ENCODE data around the gene NID2. TPM values are rescaled to one million over a fixed set of nuclear protein-coding genes. Genes with fewer than 3 reads are reported as not detected.

Gene NID2
- total RNA-seq, 1 experiment from 2014 or later: 6.6 TPM

- no peaks in the 10 kb centered on the region for H3K27me3 ChIP-seq (ENCODE audit: insufficient read depth, low read length)
- H3K9me3 ChIP-seq (ENCODE audit: control insufficient read depth, low read depth, low read length): no peaks in the 10 kb centered on the region
- no peak for TF ChIP-seq CTCF (conservative IDR thresholded peaks at IDR 0.05)
- H3K4me1 ChIP-seq (ENCODE audit: insufficient read depth, low read length): no peaks in the 10 kb centered on the region
- H2BK20ac ChIP-seq (ENCODE audit: low read depth, low read length, poor library complexity, severe bottlenecking): no peak overlapping the region
- no peak overlapping the region for H2BK120ac ChIP-seq (ENCODE audit: low read depth, low read length, poor library complexity, severe bottlenecking)
- no peak overlapping the region for H2AFZ ChIP-seq (ENCODE audit: low read length)
- no peak overlapping the region for H3K56ac ChIP-seq (ENCODE audit: insufficient read length, low read depth, low read length)
- H3K4me1 Mint-ChIP-seq: peaks cover 2 to 3% of the 10 kb centered on the region in 2 experiments
- WGBS (ENCODE audit: extremely low coverage, insufficient read length, low lambda C conversion rate): no CpG with 5 or more reads among the region's 8 CpGs
- no peak overlapping the region for H2BK5ac ChIP-seq (ENCODE audit: insufficient read length, low read length)
- H3K23me2 ChIP-seq (ENCODE audit: insufficient read length, low read depth, low read length, poor library complexity, severe bottlenecking): no peaks in the 10 kb centered on the region
- H3K27ac ChIP-seq (ENCODE audit: insufficient read length, low read depth, low read length): no peak overlapping the region
- no peak overlapping the region for H3T11ph ChIP-seq (ENCODE audit: low read length)
- H4K8ac ChIP-seq (replicated peaks; ENCODE audit: insufficient read length, low read depth, low read length): no peak overlapping the region
- H3K27ac Mint-ChIP-seq: no peak overlapping the region
- no peak overlapping the region for H3K4ac ChIP-seq (ENCODE audit: low read depth, low read length)
- no peak overlapping the region for H3K4me2 ChIP-seq (ENCODE audit: insufficient read depth, insufficient read length, low read length)
- no peak overlapping the region for H2AK5ac ChIP-seq (ENCODE audit: insufficient read length, low read length)
- H3K36me3 Mint-ChIP-seq (ENCODE audit: insufficient read depth in 1 of 3, low read depth in 3 of 3): no peaks in the 10 kb centered on the region
- no peak for DNase-seq
- H4K5ac ChIP-seq (ENCODE audit: insufficient read length, low read depth, low read length): no peak overlapping the region
- H4K20me1 ChIP-seq (ENCODE audit: control insufficient read depth, insufficient read depth, insufficient read length): no peaks in the 10 kb centered on the region
- no peak overlapping the region for H3K23ac ChIP-seq (ENCODE audit: insufficient read length, low read depth, low read length)
- H3K9ac ChIP-seq (ENCODE audit: extremely low read depth, insufficient read length, low read length): no peak overlapping the region
- H3K4me3 Mint-ChIP-seq: no peak overlapping the region
- H3K9me3 Mint-ChIP-seq: no peaks in the 10 kb centered on the region
- no peak overlapping the region for H2BK15ac ChIP-seq (ENCODE audit: low read depth, low read length)
- no peak overlapping the region for H4K91ac ChIP-seq (ENCODE audit: insufficient read length, low read depth, low read length)
- H3K14ac ChIP-seq (ENCODE audit: insufficient read depth, low read length): no peak overlapping the region
- H3K79me2 ChIP-seq (ENCODE audit: insufficient read depth, low read length): no peaks in the 10 kb centered on the region
- H3K18ac ChIP-seq (ENCODE audit: insufficient read length, low read depth, low read length): no peak overlapping the region
- H2BK12ac ChIP-seq (ENCODE audit: insufficient read length, low read depth, low read length): no peak overlapping the region
- peaks cover 2% of the 10 kb centered on the region; the same call in 1 of the 2 replicates for H3K27me3 Mint-ChIP-seq (ENCODE audit: low read depth)
- no peaks in the 10 kb centered on the region for H3K79me1 ChIP-seq (ENCODE audit: insufficient read depth, low read depth, low read length, poor library complexity, severe bottlenecking)
Observed at GRCh38 chr14:52042371-52043289, 26.2 kb downstream of the NID2 start.

Data from H9 (cell line).